HCT116 (cell line): ENCODE results near the gene LRP1B. TPM values are rescaled to one million over a fixed set of nuclear protein-coding genes. Genes with fewer than 3 reads are reported as not detected.

Source experiments
- ATAC-seq: fragments of 200-7000 bp; cut with Tn5 transposase; 2 replicates; pipeline ENCODE4 v1.9.1; 2020; ENCODE audit warnings: mild to moderate bottlenecking, moderate library complexity
- BruUV-seq: library from RNA; stranded (reverse); fragments of 400-500 nt; replicated peaks from 2 replicates; lab custom pipeline; 2021; lab: Mats Ljungman, UMichigan
- CTCF ChIA-PET: fragments of 300-600 bp; sonication (Branson Sonifier 250); formaldehyde crosslinking; loops from one replicate; lab custom pipeline; 2021; ENCODE audit warnings: antibody characterized with exemption; lab: Charles Lee
- POLR2A ChIA-PET: fragments of 300-600, 350-600 bp; sonication (Branson Sonifier 250); formaldehyde crosslinking; loops from one replicate; lab custom pipeline; 2021; ENCODE audit warnings: antibody characterized with exemption; lab: Charles Lee
- RAD21 ChIA-PET, 2 experiments: fragments of 300-600 bp; sonication (Branson Sonifier 250); formaldehyde crosslinking; loops; one replicate each; lab custom pipeline; 2023; ENCODE audit warnings: low total read pairs in 2 of 2; ENCODE audit not compliant: uncharacterized antibody in 2 of 2, unreplicated experiment in 2 of 2, low non-redundant PET in 1 of 2; lab: Charles Lee
- DNase-seq: peaks from one replicate; pipeline ENCODE4 v3.0.0-alpha.2; 2010; ENCODE audit warnings: low read depth, low spot score
- H2AFZ ChIP-seq: fragments of 200-600 bp; shearing (Covaris generic), sonication (generic); 2 replicates; pipeline ENCODE4 v1.6.1; 2017; ENCODE audit warnings: low read depth, mixed run types, mixed read lengths, antibody characterized with exemption, low read length; ENCODE audit not compliant: poor library complexity, severe bottlenecking
- H3K27ac ChIP-seq: 2 replicates; pipeline ENCODE4 v1.5.1; 2012; ENCODE audit warnings: low read depth, low read length
- H3K27me3 ChIP-seq: fragments of 200-600 bp; sonication (generic); 2 replicates; pipeline ENCODE4 v1.6.1; 2016; ENCODE audit warnings: mixed run types, low read length, mixed read lengths; ENCODE audit not compliant: insufficient read depth
- H3K36me3 ChIP-seq, 2 experiments: fragments of 200-500 bp in 1 of 2; fragments of 200-600 bp in 1 of 2; sonication (Bioruptor generic) in 1 of 2; sonication (generic) in 1 of 2; 2 replicates each; pipeline versions ENCODE4 v1.5.1 to v1.6.1; 2014 to 2016; ENCODE audit warnings: low read length in 2 of 2, inconsistent platforms in 1 of 2, mixed read lengths in 1 of 2, mixed run types in 1 of 2; ENCODE audit not compliant: insufficient read depth in 2 of 2, control insufficient read depth in 1 of 2
- H3K4me1 ChIP-seq, 2 experiments: fragments of 200-600 bp in 1 of 2; sonication (generic) in 1 of 2; 2 replicates each; pipeline versions ENCODE4 v1.5.1 to v1.6.1; 2012 to 2017; ENCODE audit warnings: low read length in 2 of 2, inconsistent platforms in 1 of 2, mild to moderate bottlenecking in 1 of 2, mixed read lengths in 1 of 2, mixed run types in 1 of 2, moderate library complexity in 1 of 2; ENCODE audit not compliant: insufficient read depth in 2 of 2, control insufficient read depth in 1 of 2
- H3K4me2 ChIP-seq: fragments of 200-600 bp; sonication (generic); 2 replicates; pipeline ENCODE4 v1.6.1; 2017; ENCODE audit warnings: mixed run types, low read length, mixed read lengths
- H3K4me3 ChIP-seq, 2 experiments: fragments of 200-600 bp in 1 of 2; sonication (generic) in 1 of 2; replicated peaks in 1 of 2; 2 replicates each; pipeline ENCODE4 v1.5.1; 2011 to 2016; ENCODE audit warnings: low read length in 2 of 2, control low read depth in 1 of 2, low read depth in 1 of 2, mild to moderate bottlenecking in 1 of 2, mixed read lengths in 1 of 2, mixed run types in 1 of 2
- H3K79me2 ChIP-seq: fragments of 200-600 bp; sonication (generic); 2 replicates; pipeline ENCODE4 v1.6.1; 2017; ENCODE audit warnings: mild to moderate bottlenecking, mixed run types, low read length, moderate library complexity, mixed read lengths; ENCODE audit not compliant: insufficient read depth
- H3K9ac ChIP-seq: fragments of 200-600 bp; sonication (generic); 2 replicates; pipeline ENCODE4 v1.6.1; 2016; ENCODE audit warnings: low read length, mixed read lengths
- H3K9me2 ChIP-seq: fragments of 200-600 bp; sonication (generic), shearing (Covaris generic); 2 replicates; pipeline ENCODE4 v1.6.1; 2017; ENCODE audit warnings: mixed run types, mild to moderate bottlenecking, moderate library complexity; ENCODE audit not compliant: insufficient read depth
- H3K9me3 ChIP-seq, 2 experiments: fragments of 200-500 bp in 1 of 2; fragments of 200-600 bp in 1 of 2; sonication (Bioruptor generic) in 1 of 2; sonication (generic) in 1 of 2; 2 replicates each; pipeline ENCODE4 v1.6.1; 2014 to 2017; ENCODE audit warnings: low read length in 2 of 2, mixed read lengths in 2 of 2, inconsistent platforms in 1 of 2, low read depth in 1 of 2, mild to moderate bottlenecking in 1 of 2, mixed run types in 1 of 2, moderate library complexity in 1 of 2; ENCODE audit not compliant: control insufficient read depth in 1 of 2, insufficient read depth in 1 of 2
- H4K20me1 ChIP-seq: fragments of 200-600 bp; sonication (generic), shearing (Covaris generic); 2 replicates; pipeline ENCODE4 v1.6.1; 2017; ENCODE audit warnings: mixed run types, mild to moderate bottlenecking, moderate library complexity; ENCODE audit not compliant: insufficient read depth
- ATF3 ChIP-seq: IDR thresholded peaks from 2 replicates; pipeline ENCODE4 v1.6.1; 2012
- CBX3 ChIP-seq: IDR thresholded peaks from 2 replicates; pipeline ENCODE4 v1.6.1; 2012; ENCODE audit warnings: low read depth
- CEBPB ChIP-seq: IDR thresholded peaks from 2 replicates; pipeline ENCODE4 v1.6.1; 2012; ENCODE audit warnings: low read depth
- CTCF ChIP-seq, 3 experiments: fragments of 200-600 bp in 1 of 3; sonication (generic) in 1 of 3; IDR thresholded peaks in 2 of 3; conservative IDR thresholded peaks in 1 of 3; 2 replicates each; pipeline ENCODE4 v1.5.1; 2012 to 2017; ENCODE audit warnings: low read depth in 2 of 3, low read length in 2 of 3, antibody characterized with exemption in 1 of 3, borderline replicate concordance in 1 of 3, control low read depth in 1 of 3, mild to moderate bottlenecking in 1 of 3, mixed read lengths in 1 of 3, mixed run types in 1 of 3, moderate library complexity in 1 of 3; ENCODE audit not compliant: insufficient read depth in 1 of 3
- EGR1 ChIP-seq: IDR thresholded peaks from 2 replicates; pipeline ENCODE4 v1.6.1; 2012; ENCODE audit warnings: low read depth
- EZH2 ChIP-seq: fragments of 200-600 bp; sonication (generic); IDR thresholded peaks from 2 replicates; pipeline ENCODE4 v1.6.1; 2017; ENCODE audit warnings: antibody characterized with exemption, mixed run types
- EZH2phosphoT487 ChIP-seq: fragments of 200-600 bp; IDR thresholded peaks from 2 replicates; pipeline ENCODE4 v1.6.1; 2018; ENCODE audit warnings: antibody characterized with exemption, borderline replicate concordance
- FOSL1 ChIP-seq: IDR thresholded peaks from 2 replicates; pipeline ENCODE4 v1.6.1; 2012; ENCODE audit warnings: low read depth
- RAD21 ChIP-seq: IDR thresholded peaks from 2 replicates; pipeline ENCODE4 v1.6.1; 2012; ENCODE audit warnings: low read depth, mild to moderate bottlenecking
- SIN3A ChIP-seq: IDR thresholded peaks from 2 replicates; pipeline ENCODE4 v1.6.1; 2012; ENCODE audit warnings: low read depth
- SRF ChIP-seq: IDR thresholded peaks from 2 replicates; pipeline ENCODE4 v1.6.1; 2012; ENCODE audit warnings: low read depth
- YY1 ChIP-seq: IDR thresholded peaks from 2 replicates; pipeline ENCODE4 v1.6.1; 2011; ENCODE audit warnings: low read length, low read depth, moderate library complexity, mild to moderate bottlenecking; ENCODE audit not compliant: insufficient replicate concordance; ENCODE audit errors: extremely low read depth
- ZNF274 ChIP-seq: fragments of 200-500 bp; sonication (Bioruptor generic); IDR thresholded peaks from 2 replicates; pipeline ENCODE4 v1.6.1; 2014; ENCODE audit warnings: mild to moderate bottlenecking, low read depth, low read length, inconsistent platforms
- intact Hi-C: fragments of 100-400 bp; cut with micrococcal nuclease; formaldehyde crosslinking; loops from 2 replicates; pipeline ENCODE4 v1.10.0; 2022
- total RNA-seq: library from RNA; stranded (reverse); gene quantifications from one replicate; pipeline ENCODE4 v1.2.1, GENCODE V29; 2021; ENCODE audit not compliant: unreplicated experiment

The LRP1B gene
- total RNA-seq, 1 experiment from 2014 or later, result 0.34 TPM

- H3K27ac ChIP-seq, result no peak overlapping the region
- H3K9me3 ChIP-seq, result no peaks in the 10 kb centered on the region
- ATAC-seq, result no peak
- H3K9me2 ChIP-seq, result no peaks in the 10 kb centered on the region
- POLR2A ChIA-PET, result no interaction called here
- no peaks in the 10 kb centered on the region for H3K79me2 ChIP-seq
- H3K36me3 ChIP-seq, result no peaks in the 10 kb centered on the region
- H3K27me3 ChIP-seq, result no peaks in the 10 kb centered on the region
- no peak overlapping the region for H3K4me2 ChIP-seq
- RAD21 ChIA-PET, result no interaction called here
- H3K9ac ChIP-seq, result no peak overlapping the region
- BruUV-seq, result no TSS peak
- CTCF ChIA-PET, result no interaction called here
- intact Hi-C loops, result no loop called here
- no peak overlapping the region for H2AFZ ChIP-seq
- TF ChIP-seq EGR1 (no peak), RAD21 (no peak), EZH2phosphoT487 (no peak), SRF (no peak), YY1 (no peak), EZH2 (no peak), CTCF (IDR thresholded peaks at IDR 0.05 in 2 of 3, conservative IDR thresholded peaks at IDR 0.05 in 1 of 3; ENCODE audit: borderline replicate concordance in 1 of 3, insufficient read depth in 1 of 3, low read depth in 2 of 3, low read length in 2 of 3) (no peak), ZNF274 (no peak), FOSL1 (no peak), ATF3 (no peak), SIN3A (no peak), CBX3 (no peak), CEBPB (no peak)
- no peak overlapping the region for H3K4me3 ChIP-seq
- H4K20me1 ChIP-seq, result no peaks in the 10 kb centered on the region
- H3K4me1 ChIP-seq, result no peaks in the 10 kb centered on the region
- no peak for DNase-seq
Observed at GRCh38 chr2:140595107-140595506, 1535.7 kb downstream of the LRP1B start.
